H1 (cell line): ENCODE data around the gene SEMA4D. TPM values are rescaled to one million over a fixed set of nuclear protein-coding genes. Genes with fewer than 3 reads are reported as not detected.

Experiments
- CTCF ChIA-PET: fragments of 300-600 bp; sonication (Branson Sonifier 250); formaldehyde crosslinking; loops from one replicate; lab custom pipeline; 2021; ENCODE audit not compliant: partially characterized antibody; lab: Charles Lee
- POLR2A ChIA-PET: fragments of 300-600 bp; sonication (Branson Sonifier 250); formaldehyde crosslinking; loops from one replicate; lab custom pipeline; 2021; ENCODE audit warnings: inconsistent platforms; ENCODE audit not compliant: partially characterized antibody; lab: Charles Lee
- DNase-seq, 2 experiments: peaks; one replicate each; pipeline versions ENCODE4 v3.0.0 to v3.0.0-alpha.2; 2010 to 2022; ENCODE audit warnings: low spot score in 2 of 2, low read depth in 1 of 2, mixed read lengths in 1 of 2
- FAIRE-seq: peaks from 2 replicates; lab custom pipeline; 2011; peaks lifted over from hg19 to GRCh38; lab: Jason Lieb, UNC
- H2AFZ ChIP-seq: 2 replicates; pipeline ENCODE4 v1.8.1; 2012; ENCODE audit warnings: low read length, inconsistent platforms
- H2AK5ac ChIP-seq: 2 replicates; pipeline ENCODE4 v1.6.1; 2013; ENCODE audit warnings: low read depth, low read length
- H2BK120ac ChIP-seq: replicated peaks from 2 replicates; pipeline ENCODE3; 2013; ENCODE audit warnings: low read depth, low read length, inconsistent platforms
- H2BK12ac ChIP-seq: 2 replicates; pipeline ENCODE4 v1.6.1; 2013; ENCODE audit warnings: low read depth, low read length
- H2BK15ac ChIP-seq: 2 replicates; pipeline ENCODE4 v1.6.1; 2013; ENCODE audit warnings: low read length
- H2BK20ac ChIP-seq: 2 replicates; pipeline ENCODE4 v1.6.1; 2013; ENCODE audit warnings: low read length
- H2BK5ac ChIP-seq: 2 replicates; pipeline ENCODE4 v1.6.1; 2013; ENCODE audit warnings: low read depth, low read length
- H3K14ac ChIP-seq: 2 replicates; pipeline ENCODE4 v1.6.1; 2013; ENCODE audit warnings: inconsistent platforms; ENCODE audit not compliant: insufficient read length
- H3K18ac ChIP-seq: 2 replicates; pipeline ENCODE4 v1.6.1; 2013; ENCODE audit warnings: low read length; ENCODE audit errors: extremely low read depth
- H3K23ac ChIP-seq: 2 replicates; pipeline ENCODE4 v1.6.1; 2013; ENCODE audit warnings: inconsistent platforms; ENCODE audit not compliant: insufficient read length
- H3K23me2 ChIP-seq: 2 replicates; pipeline ENCODE4 v1.6.1; 2013; ENCODE audit warnings: low read depth, low read length
- H3K27ac ChIP-seq: 2 replicates; pipeline ENCODE4 v1.6.1; 2011; ENCODE audit warnings: low read depth, low read length, inconsistent platforms
- H3K27me3 ChIP-seq, 4 experiments: replicated peaks in 1 of 4; 1 replicate in 1 of 4; 2 replicates in 3 of 4; pipeline versions ENCODE4 v1.6.1 to v1.8.1; 2011 to 2013; ENCODE audit warnings: low read length in 3 of 4, mild to moderate bottlenecking in 3 of 4, inconsistent platforms in 2 of 4, mixed read lengths in 2 of 4, moderate library complexity in 1 of 4; ENCODE audit not compliant: control insufficient read depth in 3 of 4, insufficient read depth in 3 of 4; ENCODE audit errors: extremely low read depth in 1 of 4
- H3K36me3 ChIP-seq, 4 experiments: 2 replicates each; pipeline versions ENCODE4 v1.6.1 to v1.8.1; 2011 to 2013; ENCODE audit warnings: mild to moderate bottlenecking in 4 of 4, low read length in 3 of 4, moderate library complexity in 2 of 4, control low read depth in 1 of 4, inconsistent platforms in 1 of 4; ENCODE audit not compliant: insufficient read depth in 4 of 4, control insufficient read depth in 2 of 4
- H3K4ac ChIP-seq: replicated peaks from 2 replicates; pipeline ENCODE3; 2013; ENCODE audit warnings: low read length, low read depth, mixed read lengths, inconsistent platforms; ENCODE audit not compliant: insufficient read length
- H3K4me1 ChIP-seq, 4 experiments: replicated peaks in 1 of 4; 1 replicate in 1 of 4; 2 replicates in 3 of 4; pipeline versions ENCODE4 v1.6.1 to v1.8.1; 2011 to 2013; ENCODE audit warnings: low read length in 3 of 4, inconsistent platforms in 2 of 4, mixed read lengths in 1 of 4; ENCODE audit not compliant: insufficient read depth in 4 of 4, control insufficient read depth in 3 of 4
- H3K4me2 ChIP-seq, 2 experiments: 2 replicates each; pipeline versions ENCODE4 v1.6.1 to v1.8.1; 2011 to 2013; ENCODE audit warnings: low read depth in 2 of 2, low read length in 2 of 2, control low read depth in 1 of 2, inconsistent platforms in 1 of 2, mild to moderate bottlenecking in 1 of 2; ENCODE audit not compliant: insufficient read depth in 1 of 2
- H3K4me3 ChIP-seq, 4 experiments: fragments of 200-600, 300-600 bp in 1 of 4; sonication (generic), shearing (Covaris generic), sonication (Bioruptor Twin) in 1 of 4; 2 replicates each; pipeline versions ENCODE4 v1.5.1 to v1.8.1; 2011 to 2016; ENCODE audit warnings: low read length in 4 of 4, low read depth in 3 of 4, control low read depth in 2 of 4, inconsistent platforms in 2 of 4, mild to moderate bottlenecking in 2 of 4, mixed read lengths in 1 of 4, moderate library complexity in 1 of 4; ENCODE audit not compliant: insufficient read depth in 2 of 4; ENCODE audit errors: extremely low read depth in 1 of 4
- H3K56ac ChIP-seq: replicated peaks from 2 replicates; pipeline ENCODE3; 2013; ENCODE audit warnings: low read depth, mild to moderate bottlenecking, mixed read lengths, low read length, inconsistent platforms; ENCODE audit not compliant: insufficient read length
- H3K79me1 ChIP-seq: 2 replicates; pipeline ENCODE4 v1.6.1; 2013; ENCODE audit warnings: low read depth, low read length, control low read depth
- H3K79me2 ChIP-seq, 2 experiments: 2 replicates each; pipeline versions ENCODE4 v1.6.1 to v1.8.1; 2012 to 2013; ENCODE audit warnings: low read length in 2 of 2, mild to moderate bottlenecking in 2 of 2, inconsistent platforms in 1 of 2; ENCODE audit not compliant: insufficient read depth in 2 of 2, control insufficient read depth in 1 of 2
- H3K9ac ChIP-seq, 4 experiments: replicated peaks in 1 of 4; 1 replicate in 1 of 4; 2 replicates in 3 of 4; pipeline versions ENCODE4 v1.6.1 to v1.8.1; 2011 to 2013; ENCODE audit warnings: low read depth in 3 of 4, low read length in 3 of 4, control low read depth in 2 of 4, mild to moderate bottlenecking in 2 of 4, moderate library complexity in 2 of 4, inconsistent platforms in 1 of 4; ENCODE audit errors: extremely low read depth in 1 of 4
- H3K9me3 ChIP-seq, 2 experiments: 2 replicates each; pipeline versions ENCODE4 v1.6.1 to v1.8.1; 2012 to 2013; ENCODE audit warnings: mild to moderate bottlenecking in 2 of 2, moderate library complexity in 2 of 2, control low read depth in 1 of 2, inconsistent platforms in 1 of 2, low read depth in 1 of 2, low read length in 1 of 2, mixed read lengths in 1 of 2; ENCODE audit not compliant: insufficient read depth in 2 of 2
- H4K20me1 ChIP-seq, 2 experiments: replicated peaks in 1 of 2; 2 replicates each; pipeline versions ENCODE3 to v1.8.1; 2011 to 2013; ENCODE audit warnings: inconsistent platforms in 2 of 2, low read length in 2 of 2, mild to moderate bottlenecking in 1 of 2; ENCODE audit not compliant: insufficient read depth in 2 of 2, control insufficient read depth in 1 of 2
- H4K5ac ChIP-seq: 2 replicates; pipeline ENCODE4 v1.6.1; 2013; ENCODE audit warnings: low read length, low read depth, mixed read lengths, inconsistent platforms; ENCODE audit not compliant: insufficient read length
- H4K8ac ChIP-seq: 2 replicates; pipeline ENCODE4 v1.8.0; 2013; ENCODE audit warnings: mild to moderate bottlenecking, moderate library complexity, low read length, inconsistent platforms; ENCODE audit not compliant: insufficient read depth; ENCODE audit errors: extremely low read depth
- H4K91ac ChIP-seq: replicated peaks from 2 replicates; pipeline ENCODE3; 2013; ENCODE audit warnings: low read length, mixed read lengths, inconsistent platforms; ENCODE audit not compliant: insufficient read length
- EP300 ChIP-seq, 2 experiments: IDR thresholded peaks; 1 replicate in 1 of 2; 2 replicates in 1 of 2; pipeline ENCODE4 v1.6.1; 2011 to 2012; ENCODE audit warnings: low read depth in 2 of 2, low read length in 2 of 2, mild to moderate bottlenecking in 2 of 2, borderline replicate concordance in 1 of 2, inconsistent platforms in 1 of 2, moderate library complexity in 1 of 2
- KDM4A ChIP-seq: IDR thresholded peaks from one replicate; pipeline ENCODE4 v1.7.1; 2012; ENCODE audit warnings: low read depth, mild to moderate bottlenecking, moderate library complexity, low read length, inconsistent platforms; ENCODE audit not compliant: severe bottlenecking
- WGBS, 2 experiments: shearing (Covaris generic) in 1 of 2; methylation state at CpG; one replicate each; pipeline versions ENCODE4 v1.1.6 to v1.1.7; 2013 to 2015; ENCODE audit warnings: low lambda C conversion rate in 2 of 2, mixed read lengths in 2 of 2, inconsistent platforms in 1 of 2, low coverage in 1 of 2, missing lambda C conversion rate in 1 of 2; ENCODE audit not compliant: insufficient replicate concordance in 2 of 2, insufficient coverage in 1 of 2, insufficient read length in 1 of 2; ENCODE audit errors: extremely low coverage in 1 of 2, missing lambda C conversion rate in 1 of 2; 5-methylcytosine and 5-hydroxymethylcytosine counted together
- polyA plus RNA-seq, 7 experiments: library from polyadenylated mRNA; depleted of rRNA in 3 of 7; stranded (reverse) in 5 of 7; unstranded in 2 of 7; fragments of >200 nt in 5 of 7; fragments of 200-250 nt in 2 of 7; gene quantifications; 1 replicate in 5 of 7; 2 replicates in 1 of 7; 4 replicates in 1 of 7; pipeline versions ENCODE4 v1.2.1 to v1.2.3, GENCODE V29; 2011 to 2013; ENCODE audit warnings: missing spikeins in 2 of 7, mixed read lengths in 2 of 7
- total RNA-seq: library from RNA; stranded (reverse); fragmentation: NEBNext Ultra II Directional; extraction: Animal tissue kit (Norgen Biotek cat#: 25700); gene quantifications from 2 replicates; pipeline ENCODE4 v1.2.1, GENCODE V29; 2021

The SEMA4D gene
- total and polyA plus RNA-seq, 2 of the 8 experiments (the other 6 are each of a cell fraction or from before 2014, with no cell fraction given): 21.0 to 70.4 TPM

DNA sequence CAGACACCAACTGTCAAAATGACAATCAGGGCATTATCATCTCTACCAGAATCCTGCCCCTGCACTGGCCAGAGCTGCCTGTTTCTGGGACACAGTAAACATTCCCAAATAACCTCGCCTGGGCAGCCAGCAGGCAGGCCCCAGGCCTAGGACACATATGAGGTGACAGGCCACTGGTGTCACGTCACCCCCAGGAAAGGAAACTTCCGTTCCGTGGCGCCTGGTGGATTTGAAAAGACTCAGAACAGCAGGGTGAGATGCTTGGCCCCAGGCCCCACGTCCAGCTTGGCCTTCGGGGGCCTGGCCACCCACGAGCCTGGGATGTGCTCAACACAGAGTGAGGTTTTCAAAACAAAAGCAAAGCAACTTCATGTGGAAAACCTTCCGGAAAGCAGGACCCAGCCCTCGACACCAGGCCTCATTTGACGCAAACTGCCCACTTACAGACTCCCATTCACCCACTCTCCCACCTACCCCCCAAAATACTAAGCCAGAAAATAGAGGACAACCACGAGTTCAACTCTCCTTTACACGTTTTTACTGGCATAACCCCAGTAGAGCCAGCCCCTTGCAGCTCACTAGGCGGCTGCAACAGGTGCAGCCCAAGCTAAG lies 1.2 kb downstream of the SEMA4D start:
- H3K9ac ChIP-seq: peak overlapping the region in 1 of 4 experiments; percentile 81; a peak in 2 of 7 replicates
- H2BK20ac ChIP-seq: no peak overlapping the region
- no peaks in the 10 kb centered on the region for H3K9me3 ChIP-seq
- H3K4me2 ChIP-seq: peak overlapping the region; percentile 68 to 70
- H2BK12ac ChIP-seq: peak overlapping the region; percentile 4; the same call in 1 of the 2 replicates
- H3K4ac ChIP-seq: no peak overlapping the region
- no peak for FAIRE-seq
- POLR2A ChIA-PET: interaction anchor here (1.1 kb wide), 1 partner anchor 34 kb away, joined by 3 read pairs; no protein-coding TSS in a partner anchor
- peak overlapping the region; percentile 55 to 90 (median 66) for H3K4me3 ChIP-seq
- 60% methylated on average over 12 of the region's 14 CpGs; no CpG with 5 or more reads in 1 of the 2 experiments for WGBS, 2 experiments
- H2BK120ac ChIP-seq: no peak overlapping the region
- H3K23me2 ChIP-seq: peaks cover 4% of the 10 kb centered on the region; the same call in 1 of the 2 replicates
- H3K36me3 ChIP-seq: no peaks in the 10 kb centered on the region
- H3K79me1 ChIP-seq: peaks cover 17% of the 10 kb centered on the region
- H3K27ac ChIP-seq: no peak overlapping the region
- no peak for DNase-seq
- H3K14ac ChIP-seq: no peak overlapping the region
- CTCF ChIA-PET: no interaction called here
- H3K4me1 ChIP-seq: peaks cover 14 to 49% (median 31%) of the 10 kb centered on the region in 4 experiments
- H3K27me3 ChIP-seq: no peaks in the 10 kb centered on the region
- no peak overlapping the region for H3K23ac ChIP-seq
- no peak overlapping the region for H4K8ac ChIP-seq
- H2BK15ac ChIP-seq: no peak overlapping the region
- H3K79me2 ChIP-seq: peaks cover 21 to 55% of the 10 kb centered on the region in 2 experiments
- H3K18ac ChIP-seq: no peak overlapping the region
- peaks cover 7 to 20% of the 10 kb centered on the region in 2 experiments for H4K20me1 ChIP-seq
- 0 out of 2 replicates have a peak overlapping the region, but pooled peaks have one; percentile 7 for H2BK5ac ChIP-seq
- no peak overlapping the region for H4K91ac ChIP-seq
- no peak overlapping the region for H2AK5ac ChIP-seq
- H3K56ac ChIP-seq: no peak overlapping the region
- no peak overlapping the region for H2AFZ ChIP-seq
- no peak overlapping the region for H4K5ac ChIP-seq
- TF ChIP-seq EP300 (IDR thresholded peaks at IDR 0.05; ENCODE audit: borderline replicate concordance in 1 of 2, low read depth in 2 of 2, low read length in 2 of 2) (no peak), KDM4A (no peak)
